Fibroblast of villous mesenchyme (primary cell): Measurements from ENCODE around the gene RBM19. TPM values are rescaled to one million over a fixed set of nuclear protein-coding genes. Genes with fewer than 3 reads are reported as not detected.

Experiments used
- DNase-seq: peaks from one replicate; pipeline ENCODE4 v3.0.0-alpha.2; 2010; ENCODE audit warnings: low read depth
- H3K4me3 ChIP-seq: 2 replicates; pipeline ENCODE4 v1.5.1; 2011; ENCODE audit warnings: low read depth, mild to moderate bottlenecking, low read length
- CTCF ChIP-seq: IDR thresholded peaks from 2 replicates; pipeline ENCODE4 v1.5.1; 2012; ENCODE audit warnings: low read depth, mild to moderate bottlenecking, low read length; ENCODE audit not compliant: insufficient read depth
- total RNA-seq: library from RNA; depleted of rRNA; stranded (reverse); fragments of >200 nt; gene quantifications from 2 replicates; pipeline ENCODE4 v1.2.3, GENCODE V29; 2012

The RBM19 gene
- total RNA-seq, 1 donor: 26.8 TPM

- DNase-seq: no peak
- no peak for TF ChIP-seq CTCF
These were observed 34.6 kb downstream of the RBM19 start for GRCh38 chr12:113931517-113931916.

GRCh38 chr12:113930249-113930648 lies 35.9 kb downstream of the RBM19 start:
- no peak overlapping the region for H3K4me3 ChIP-seq
- no peak for TF ChIP-seq CTCF
- no peak for DNase-seq

More at GRCh38 chr12:113931517-113931916, 34.6 kb downstream of the RBM19 start:
- H3K4me3 ChIP-seq: no peak overlapping the region

- no peak overlapping the region for H3K4me3 ChIP-seq
- no peak for DNase-seq
- TF ChIP-seq CTCF: no peak
These were observed 36.7 kb downstream of the RBM19 start for GRCh38 chr12:113929312-113929989.

GRCh38 chr12:113926788-113927187 lies 39.3 kb downstream of the RBM19 start:
- no peak for DNase-seq
- TF ChIP-seq CTCF: no peak

GRCh38 chr12:113924341-113924740 lies 41.8 kb downstream of the RBM19 start:
- no peak for TF ChIP-seq CTCF
- DNase-seq: no peak
- no peak overlapping the region for H3K4me3 ChIP-seq

More at GRCh38 chr12:113926788-113927187, 39.3 kb downstream of the RBM19 start:
- H3K4me3 ChIP-seq: no peak overlapping the region

- H3K4me3 ChIP-seq: no peak overlapping the region
- no peak for TF ChIP-seq CTCF
- DNase-seq: no peak
These were observed 42.9 kb downstream of the RBM19 start for GRCh38 chr12:113923251-113923650.

GRCh38 chr12:113921430-113921829 lies 44.7 kb downstream of the RBM19 start:
- no peak overlapping the region for H3K4me3 ChIP-seq
- TF ChIP-seq CTCF: no peak
- DNase-seq: no peak
